ENCODE data around the gene CDCA7L.
A peak's percentile ranks its signal among the peaks of the same experiment; 100 is the strongest.

The CDCA7L gene

DNA sequence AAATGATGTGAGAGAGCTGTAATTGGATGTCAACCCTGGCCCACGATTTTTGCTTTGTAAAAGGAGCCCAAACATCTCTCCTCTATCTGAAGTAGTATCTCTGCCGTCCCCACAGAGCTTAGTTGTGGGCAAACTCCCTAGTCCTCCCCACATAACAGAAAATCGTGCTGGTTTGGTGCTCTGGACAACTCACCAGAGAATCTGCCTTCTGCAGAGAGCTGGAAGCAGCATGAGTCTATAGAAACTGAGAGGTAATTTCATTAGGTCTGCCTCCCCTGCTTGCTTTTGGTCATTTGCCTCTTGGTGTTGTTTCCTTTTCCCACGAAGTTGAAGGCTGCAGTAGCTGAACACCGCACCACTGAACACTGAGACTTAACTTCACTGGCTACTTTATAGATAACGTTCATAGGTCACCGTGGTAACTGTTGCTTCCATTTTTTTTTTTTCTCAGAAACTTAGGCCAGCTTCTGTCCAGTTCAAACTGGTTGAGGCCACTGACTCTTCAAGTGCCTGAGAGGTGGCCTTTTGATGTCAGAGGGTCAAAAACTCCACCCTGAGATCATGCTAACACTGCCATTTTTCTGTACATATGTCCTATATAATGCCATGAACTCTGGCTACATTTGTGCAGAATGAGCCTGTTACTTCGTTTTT, 3.3 kb upstream of the CDCA7L start:
- Histone ChIP-seq H4K20me1 (ENCODE audit: insufficient read depth, low read length) (peaks cover under 1% of the 10 kb centered on the region; the same call in 1 of the 2 replicates), H3K27me3 (ENCODE audit: low read depth, low read length) (no peaks in the 10 kb centered on the region), H2AFZ (ENCODE audit: low read depth, low read length) (no peak overlapping the region), H3K27ac (ENCODE audit: low read length) (no peak overlapping the region), H3K79me2 (ENCODE audit: low read length) (peaks cover 12% of the 10 kb centered on the region), H3K9me3 (ENCODE audit: insufficient read depth, low read length) (no peaks in the 10 kb centered on the region), H3K9ac (ENCODE audit: low read length) (no peak overlapping the region), H3K4me1 (ENCODE audit: low read length) (peaks cover 32% of the 10 kb centered on the region), H3K4me2 (ENCODE audit: low read length) (0 out of 2 replicates have a peak overlapping the region, but pooled peaks have one; percentile 20), H3K4me3 (ENCODE audit: low read length) (no peak overlapping the region), H3K36me3 (replicated peaks; ENCODE audit: low read depth, low read length) (no peaks in the 10 kb centered on the region)
- TF ChIP-seq, protein P1, sequence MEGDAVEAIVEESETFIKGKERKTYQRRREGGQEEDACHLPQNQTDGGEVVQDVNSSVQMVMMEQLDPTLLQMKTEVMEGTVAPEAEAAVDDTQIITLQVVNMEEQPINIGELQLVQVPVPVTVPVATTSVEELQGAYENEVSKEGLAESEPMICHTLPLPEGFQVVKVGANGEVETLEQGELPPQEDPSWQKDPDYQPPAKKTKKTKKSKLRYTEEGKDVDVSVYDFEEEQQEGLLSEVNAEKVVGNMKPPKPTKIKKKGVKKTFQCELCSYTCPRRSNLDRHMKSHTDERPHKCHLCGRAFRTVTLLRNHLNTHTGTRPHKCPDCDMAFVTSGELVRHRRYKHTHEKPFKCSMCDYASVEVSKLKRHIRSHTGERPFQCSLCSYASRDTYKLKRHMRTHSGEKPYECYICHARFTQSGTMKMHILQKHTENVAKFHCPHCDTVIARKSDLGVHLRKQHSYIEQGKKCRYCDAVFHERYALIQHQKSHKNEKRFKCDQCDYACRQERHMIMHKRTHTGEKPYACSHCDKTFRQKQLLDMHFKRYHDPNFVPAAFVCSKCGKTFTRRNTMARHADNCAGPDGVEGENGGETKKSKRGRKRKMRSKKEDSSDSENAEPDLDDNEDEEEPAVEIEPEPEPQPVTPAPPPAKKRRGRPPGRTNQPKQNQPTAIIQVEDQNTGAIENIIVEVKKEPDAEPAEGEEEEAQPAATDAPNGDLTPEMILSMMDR (IDR thresholded peaks at IDR 0.05; ENCODE audit: low read depth, low read length): no peak

DNA sequence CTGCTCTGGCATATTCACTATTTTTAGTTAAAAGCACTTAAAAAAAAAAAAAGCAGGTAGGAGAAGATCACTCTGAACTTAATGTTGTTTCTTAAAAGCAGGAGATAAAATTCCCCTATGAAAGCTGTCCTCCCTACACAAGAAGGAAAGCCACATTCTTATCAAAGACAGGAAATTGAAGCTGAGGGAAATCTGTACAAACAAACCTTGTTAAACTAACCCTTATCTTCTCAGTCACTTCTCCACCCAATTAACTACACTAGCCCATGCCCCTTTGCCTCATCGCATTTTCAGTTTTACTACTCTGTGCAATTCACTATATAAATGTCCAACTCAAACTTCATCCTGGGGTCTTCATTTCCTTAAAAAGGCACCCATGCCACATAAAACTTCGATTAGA, 2.7 kb upstream of the CDCA7L start:
- no peak overlapping the region for H3K9ac ChIP-seq (ENCODE audit: low read length)
- H4K20me1 ChIP-seq (ENCODE audit: insufficient read depth, low read length): peaks cover 7% of the 10 kb centered on the region; the same call in 1 of the 2 replicates
- H3K27ac ChIP-seq (ENCODE audit: low read length): no peak overlapping the region
- no peak overlapping the region for H3K4me3 ChIP-seq (ENCODE audit: low read length)
- peak overlapping the region; percentile 89; the same call in 1 of the 2 replicates for H3K4me2 ChIP-seq (ENCODE audit: low read length)
- H3K9me3 ChIP-seq (ENCODE audit: insufficient read depth, low read length): no peaks in the 10 kb centered on the region
- H3K4me1 ChIP-seq (ENCODE audit: low read length): peaks cover 37% of the 10 kb centered on the region
- H2AFZ ChIP-seq (ENCODE audit: low read depth, low read length): no peak overlapping the region
- no peaks in the 10 kb centered on the region for H3K36me3 ChIP-seq (replicated peaks; ENCODE audit: low read depth, low read length)
- H3K27me3 ChIP-seq (ENCODE audit: low read depth, low read length): no peaks in the 10 kb centered on the region
- H3K79me2 ChIP-seq (ENCODE audit: low read length): peaks cover 18% of the 10 kb centered on the region
- TF ChIP-seq, protein P1 (IDR thresholded peaks at IDR 0.05; ENCODE audit: low read depth, low read length): no peak
- no peak for TF ChIP-seq EZH2phosphoT487 (IDR thresholded peaks at IDR 0.05; ENCODE audit: low read depth)

DNA sequence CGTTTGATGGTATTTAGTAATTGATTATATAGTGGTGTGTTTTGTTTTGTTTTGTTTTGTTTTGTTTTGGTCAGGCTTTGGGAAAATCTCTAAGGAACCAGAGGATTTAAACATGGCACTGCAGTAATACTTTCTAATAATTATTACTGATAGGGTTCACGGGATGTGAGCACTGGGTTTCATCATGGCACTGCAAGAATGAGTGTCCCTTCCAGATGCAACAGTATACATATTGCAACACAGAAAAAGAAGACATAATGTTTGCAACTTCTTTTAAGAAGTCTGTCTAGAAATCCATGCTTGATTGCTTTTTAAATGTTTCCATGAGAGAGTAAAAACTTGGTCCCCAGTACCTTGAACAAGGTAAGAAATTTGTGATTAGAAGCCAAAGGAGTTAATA, 2.2 kb upstream of the CDCA7L start:
- H3K27ac ChIP-seq (ENCODE audit: low read length): no peak overlapping the region
- TF ChIP-seq, protein P1 (IDR thresholded peaks at IDR 0.05; ENCODE audit: low read depth, low read length): no peak
- TF ChIP-seq EZH2phosphoT487 (IDR thresholded peaks at IDR 0.05; ENCODE audit: low read depth): no peak
- H3K4me2 ChIP-seq (ENCODE audit: low read length): peak overlapping the region; percentile 89
- no peak overlapping the region for H3K4me3 ChIP-seq (ENCODE audit: low read length)
- peaks cover 11% of the 10 kb centered on the region for H4K20me1 ChIP-seq (ENCODE audit: insufficient read depth, low read length)
- peaks cover 38% of the 10 kb centered on the region for H3K4me1 ChIP-seq (ENCODE audit: low read length)
- H3K36me3 ChIP-seq (replicated peaks; ENCODE audit: low read depth, low read length): no peaks in the 10 kb centered on the region
- no peak overlapping the region for H3K9ac ChIP-seq (ENCODE audit: low read length)
- H2AFZ ChIP-seq (ENCODE audit: low read depth, low read length): no peak overlapping the region
- H3K79me2 ChIP-seq (ENCODE audit: low read length): peaks cover 23% of the 10 kb centered on the region
- H3K27me3 ChIP-seq (ENCODE audit: low read depth, low read length): no peaks in the 10 kb centered on the region
- no peaks in the 10 kb centered on the region for H3K9me3 ChIP-seq (ENCODE audit: insufficient read depth, low read length)

DNA sequence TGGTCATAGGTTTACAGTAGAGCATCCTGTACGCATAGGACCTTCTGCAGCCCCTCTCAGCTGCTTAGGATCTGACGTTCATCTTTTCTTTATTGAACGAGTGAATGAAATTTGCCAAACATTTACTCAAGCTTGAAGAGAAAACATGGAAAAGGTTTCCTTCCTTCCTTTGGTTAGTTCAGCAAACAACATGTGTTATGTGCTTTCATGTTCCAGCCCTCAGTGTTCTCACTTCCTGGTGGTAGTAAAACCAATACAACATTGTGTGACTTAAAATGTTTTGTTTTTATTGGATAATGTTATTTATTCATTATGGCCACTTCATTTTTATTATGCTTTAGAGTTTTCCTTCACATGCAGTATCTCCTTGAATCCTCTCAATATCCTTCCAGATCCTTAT, 1.4 kb upstream of the CDCA7L start:
- Histone ChIP-seq H2AFZ (ENCODE audit: low read depth, low read length) (no peak overlapping the region), H3K36me3 (replicated peaks; ENCODE audit: low read depth, low read length) (no peaks in the 10 kb centered on the region), H3K4me3 (ENCODE audit: low read length) (peak overlapping the region; percentile 2; the same call in 1 of the 2 replicates), H3K4me1 (ENCODE audit: low read length) (peaks cover 47% of the 10 kb centered on the region), H3K79me2 (ENCODE audit: low read length) (peaks cover 31% of the 10 kb centered on the region), H3K9me3 (ENCODE audit: insufficient read depth, low read length) (no peaks in the 10 kb centered on the region), H4K20me1 (ENCODE audit: insufficient read depth, low read length) (peaks cover 19% of the 10 kb centered on the region), H3K27ac (ENCODE audit: low read length) (no peak overlapping the region; the same call in 1 of the 2 replicates), H3K27me3 (ENCODE audit: low read depth, low read length) (no peaks in the 10 kb centered on the region), H3K9ac (ENCODE audit: low read length) (no peak overlapping the region), H3K4me2 (ENCODE audit: low read length) (peak overlapping the region; percentile 89)
- TF ChIP-seq, protein P1 (IDR thresholded peaks at IDR 0.05; ENCODE audit: low read depth, low read length): no peak
- TF ChIP-seq EZH2phosphoT487 (IDR thresholded peaks at IDR 0.05; ENCODE audit: low read depth): no peak
